NCI-H2107 (cell line): ENCODE measurements around the gene DNASE1L2.
A peak's percentile ranks its signal among the peaks of the same experiment; 100 is the strongest.

Source experiments
- DNase-seq: peaks from one replicate; lab custom pipeline; 2025; lab: John Stamatoyannopoulos, UW

DNASE1L2 gene

DNA sequence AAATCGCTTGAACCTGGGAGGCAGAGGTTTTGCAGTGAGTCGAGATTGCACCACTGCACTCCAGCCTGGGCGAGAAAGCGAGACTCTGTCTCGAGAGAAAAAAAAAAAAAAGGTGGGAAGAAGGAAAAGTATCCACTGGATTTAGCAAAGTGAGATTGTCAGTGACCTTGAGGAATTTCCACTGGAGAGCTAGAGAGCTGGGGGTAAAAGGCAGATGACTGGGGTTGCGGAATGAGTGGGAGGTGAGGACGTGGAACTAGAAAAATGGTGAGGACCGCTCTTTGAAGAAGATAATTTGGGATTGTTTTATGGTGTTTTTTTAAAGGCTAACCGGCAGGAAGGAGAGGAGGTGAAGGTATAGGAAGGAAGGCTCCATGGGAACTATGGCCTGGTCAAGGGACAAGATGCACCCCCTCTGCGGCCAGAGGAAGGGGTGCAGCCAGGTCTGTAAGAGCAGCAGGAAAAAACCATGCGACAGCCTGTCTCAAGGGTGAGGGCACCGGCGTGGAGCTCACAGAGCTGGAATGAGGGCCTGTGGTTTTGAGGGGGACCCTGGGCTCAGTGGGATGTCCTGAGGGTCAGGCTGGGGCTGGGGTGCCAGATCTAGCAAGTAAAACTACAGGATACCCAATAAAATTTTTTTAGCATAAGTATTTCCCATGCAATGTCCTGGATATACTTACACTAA lies 31.7 kb upstream of the DNASE1L2 start:
- DNase-seq: no peak

GRCh38 chr16:2205104-2205966 lies 30.9 kb upstream of the DNASE1L2 start, which contains the start of gene MLST8:
MLST8 (plus strand) TSS chr16:2205454; CDS start chr16:2206086, 632 bp downstream.
- DNase-seq: peak; percentile 74

DNA sequence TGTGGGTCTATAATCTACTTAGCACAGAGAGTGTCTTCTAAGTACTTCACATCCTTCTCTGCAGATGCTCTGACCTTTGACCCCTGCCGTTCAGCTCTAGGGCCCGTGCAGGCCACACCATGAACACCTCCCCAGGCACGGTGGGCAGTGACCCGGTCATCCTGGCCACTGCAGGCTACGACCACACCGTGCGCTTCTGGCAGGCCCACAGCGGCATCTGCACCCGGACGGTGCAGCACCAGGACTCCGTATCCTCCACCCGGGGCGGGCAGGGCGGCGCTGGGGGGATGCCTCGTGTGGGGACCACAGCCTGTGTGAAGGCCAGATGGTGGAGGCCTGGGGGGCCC lies 30.3 kb upstream of the DNASE1L2 start:
- no peak for DNase-seq

GRCh38 chr16:2206420-2206779 lies 29.8 kb upstream of the DNASE1L2 start:
- no peak for DNase-seq

DNA sequence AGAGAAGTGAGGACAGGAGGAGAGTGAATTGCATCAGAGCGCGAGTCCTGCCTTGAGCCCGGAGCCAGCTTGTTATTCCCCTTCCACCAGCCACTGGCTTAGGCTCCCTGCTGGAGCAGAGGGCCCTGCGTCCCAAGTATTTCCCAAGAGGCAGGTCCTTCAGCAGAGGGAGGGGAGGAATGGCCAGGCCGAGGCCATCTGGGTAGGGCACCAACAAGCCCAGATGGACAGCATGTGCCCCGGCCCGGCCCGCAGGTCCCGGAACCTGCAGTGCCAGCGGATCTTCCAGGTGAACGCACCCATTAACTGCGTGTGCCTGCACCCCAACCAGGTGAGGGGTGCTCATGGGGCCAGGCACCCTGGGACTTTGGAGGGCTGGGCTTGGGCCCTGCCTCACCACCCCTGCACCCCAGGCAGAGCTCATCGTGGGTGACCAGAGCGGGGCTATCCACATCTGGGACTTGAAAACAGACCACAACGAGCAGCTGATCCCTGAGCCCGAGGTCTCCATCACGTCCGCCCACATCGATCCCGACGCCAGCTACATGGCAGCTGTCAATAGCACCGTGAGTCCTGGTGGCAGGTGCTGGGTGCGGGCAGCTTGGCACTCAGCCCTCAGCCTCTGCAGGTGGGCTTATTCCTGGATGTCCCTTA lies 29.3 kb upstream of the DNASE1L2 start:
- no peak for DNase-seq

GRCh38 chr16:2207872-2208271 lies 28.4 kb upstream of the DNASE1L2 start:
- DNase-seq: no peak

GRCh38 chr16:2208308-2208707 lies 27.9 kb upstream of the DNASE1L2 start:
- DNase-seq: peak; percentile 29

- DNase-seq: no peak
Observed at GRCh38 chr16:2208772-2209171, 27.5 kb upstream of the DNASE1L2 start.

GRCh38 chr16:2209258-2210008 lies 26.8 kb upstream of the DNASE1L2 start:
- no peak for DNase-seq

DNA sequence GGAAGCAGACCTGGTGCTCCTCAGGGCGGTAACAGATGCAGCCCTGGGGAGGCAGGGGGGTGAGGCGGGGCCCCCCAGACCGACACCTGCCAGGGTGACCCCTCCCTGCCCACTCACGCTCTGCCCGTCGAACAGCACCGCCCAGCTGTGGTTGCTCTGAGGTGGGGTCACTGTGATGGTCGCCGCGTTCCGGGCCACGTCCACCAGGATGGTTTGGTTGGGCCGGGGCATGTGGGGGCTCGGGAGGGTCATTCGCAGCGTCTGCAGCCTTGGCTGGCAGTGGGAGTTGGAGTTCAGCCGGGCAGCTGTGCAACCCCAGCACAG lies 26.3 kb upstream of the DNASE1L2 start:
- no peak for DNase-seq

GRCh38 chr16:2210386-2211365 lies 25.6 kb upstream of the DNASE1L2 start, which contains the start of gene BRICD5:
BRICD5 (minus strand) TSS chr16:2210863; CDS start chr16:2210833, 30 bp downstream.
- no peak for DNase-seq

- DNase-seq: no peak
Observed at GRCh38 chr16:2211923-2212347, 24.3 kb upstream of the DNASE1L2 start.

DNA sequence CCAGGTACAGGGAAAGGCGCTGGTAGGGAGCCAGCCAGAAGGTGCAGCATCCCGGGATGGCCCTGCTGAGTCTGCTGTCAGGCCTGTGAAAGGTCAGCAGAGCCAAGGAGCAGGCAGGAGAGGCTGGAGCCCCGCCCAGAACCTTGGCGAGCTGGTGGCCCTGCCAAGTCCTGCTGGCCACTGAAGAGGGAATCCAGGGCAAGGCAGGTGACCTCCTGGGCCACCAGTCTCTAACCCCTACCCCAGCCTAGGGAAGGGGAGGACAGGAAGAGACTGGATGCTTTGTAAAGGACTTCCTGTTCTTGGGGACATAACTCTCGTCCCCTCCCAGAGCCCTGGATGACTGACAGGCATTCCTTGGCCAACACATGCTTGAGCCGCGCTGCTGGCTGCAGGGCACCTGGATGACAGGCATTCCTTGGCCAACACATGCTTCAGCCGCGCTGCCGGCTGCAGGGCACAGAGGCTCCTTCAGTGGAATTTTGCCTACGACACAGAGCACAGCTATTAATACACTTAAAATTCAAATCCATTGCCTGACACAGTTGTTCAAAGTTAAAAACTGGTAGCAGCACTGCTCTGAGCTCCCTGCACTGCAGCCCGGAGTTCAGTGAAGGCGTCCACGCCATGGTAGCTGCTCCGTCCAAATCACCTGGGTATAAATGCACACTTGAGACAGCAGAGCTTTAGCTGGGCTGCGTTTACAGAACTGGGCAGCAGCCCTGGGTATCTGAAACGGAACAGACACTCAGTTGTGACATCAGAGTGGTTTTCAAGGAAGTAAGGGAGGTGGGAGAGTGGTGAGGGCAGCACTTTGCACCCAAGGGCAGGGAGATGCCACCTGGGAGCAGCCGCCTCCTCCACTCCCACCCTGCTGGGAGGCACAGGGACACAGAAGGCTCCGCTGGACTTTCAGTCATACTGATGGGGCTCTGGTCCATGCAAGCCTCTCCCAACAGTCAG lies 23.6 kb upstream of the DNASE1L2 start:
- no peak for DNase-seq

GRCh38 chr16:2213817-2214718 lies 22.2 kb upstream of the DNASE1L2 start:
- DNase-seq: no peak

DNA sequence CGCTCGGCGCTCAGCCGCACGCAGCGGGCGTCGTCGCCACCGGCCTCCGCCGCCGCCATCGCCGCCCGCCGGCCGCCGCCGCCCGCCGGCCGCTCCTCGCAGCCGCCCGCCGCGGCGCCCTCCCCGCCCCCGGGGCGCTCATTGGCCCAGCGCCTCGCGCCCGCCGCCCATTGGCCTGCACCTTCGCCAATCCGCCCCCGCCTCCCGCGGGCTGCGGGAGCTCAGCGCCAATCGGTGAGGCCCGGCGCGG lies 21.6 kb upstream of the DNASE1L2 start, which contains the start of gene PGP:
Gene PGP (minus strand): TSS at position 122 of the 250 bp plus-strand sequence. CDS start 63 bp downstream, at position 59.
- no peak for DNase-seq

DNA sequence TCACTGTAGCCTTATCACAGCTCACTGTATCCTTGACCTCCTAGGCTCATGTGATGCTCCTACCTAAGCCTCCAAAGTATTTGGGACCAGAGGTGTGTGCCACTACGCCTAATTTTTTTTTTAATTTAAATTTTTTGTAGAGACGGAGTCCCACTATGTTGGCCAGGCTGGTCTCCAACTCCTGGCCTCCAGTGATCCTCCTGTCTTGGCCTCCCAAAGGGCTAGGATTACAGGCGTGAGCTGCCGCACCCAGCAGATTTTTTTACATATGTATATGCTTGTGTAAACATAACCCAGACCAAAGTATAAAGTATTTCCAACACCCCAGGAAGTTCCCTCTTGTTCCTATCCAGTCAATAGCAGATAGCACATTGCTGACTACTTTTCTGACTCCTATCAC lies 19.9 kb upstream of the DNASE1L2 start:
- DNase-seq: no peak

DNA sequence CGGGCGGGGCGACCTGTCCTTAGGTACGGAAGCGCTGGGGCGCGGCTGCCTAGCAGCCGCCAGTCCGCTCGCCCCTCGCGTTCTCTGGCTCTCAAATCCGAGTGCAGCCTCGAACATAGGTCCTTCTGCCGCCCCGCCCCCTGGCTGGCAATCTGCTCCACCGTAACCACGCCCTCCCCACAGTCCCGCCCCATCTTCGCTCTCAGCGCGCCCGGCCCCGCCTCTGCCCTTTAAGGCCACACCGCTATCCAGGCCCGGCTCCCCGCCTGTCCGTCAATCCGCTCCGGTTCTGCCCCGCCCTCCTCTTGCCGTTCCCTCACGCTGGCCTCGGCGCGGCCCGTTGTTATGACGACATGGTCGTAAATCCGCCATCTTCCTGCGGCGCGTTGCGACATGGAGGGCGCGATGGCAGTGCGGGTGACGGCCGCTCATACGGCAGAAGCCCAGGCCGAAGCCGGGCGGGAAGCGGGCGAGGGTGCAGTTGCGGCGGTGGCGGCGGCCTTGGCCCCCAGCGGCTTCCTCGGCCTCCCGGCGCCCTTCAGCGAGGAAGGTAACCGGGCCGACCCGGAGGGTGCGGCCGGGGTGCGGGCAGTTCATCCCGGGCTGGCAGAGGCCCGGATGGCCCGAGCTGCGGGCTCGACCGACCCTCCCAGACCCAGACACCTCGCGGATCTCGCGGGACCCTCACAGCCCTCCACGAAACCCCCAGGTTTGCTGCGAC lies 12.9 kb upstream of the DNASE1L2 start, which contains the start of gene E4F1:
Gene E4F1 (plus strand): TSS at position 371 of the 721 bp plus-strand sequence. CDS start 23 bp downstream, at position 394.
- peak; percentile 96 for DNase-seq

GRCh38 chr16:2223942-2224486 lies 12.2 kb upstream of the DNASE1L2 start:
- no peak for DNase-seq
